Left lobe of liver (tissue), 2 donors: ENCODE data around the gene IL20. TPM values are rescaled to one million over a fixed set of nuclear protein-coding genes. Genes with fewer than 3 reads are reported as not detected.
A peak's percentile ranks its signal among the peaks of the same experiment; 100 is the strongest.

ENCODE experiments used
- ATAC-seq: fragments of 200-7000 bp; cut with Tn5 transposase; one replicate; pipeline ENCODE4 v1.9.1; 2020; ENCODE audit warnings: mild to moderate bottlenecking, moderate library complexity
- DNase-seq: peaks from one replicate; pipeline ENCODE4 v3.0.0-alpha.2; 2020; ENCODE audit warnings: low spot score
- total RNA-seq: library from RNA; stranded (reverse); gene quantifications from one replicate; pipeline ENCODE4 v1.2.1, GENCODE V29; 2021
- donor health status: DM: no; HTN: no; CAD: no; lungs with moderate emphysema.
- donor health status: DM: no; HTN: yes; CAD: no.

IL20 gene
- not detected for total RNA-seq

- ATAC-seq (peak; percentile 100), DNase-seq (peak; percentile 94)
Measured at GRCh38 chr1:206864939-206865671, at the start of gene IL20. Gene IL20 (plus strand): TSS chr1:206865623. CDS start chr1:206865853, 230 bp downstream.

GRCh38 chr1:206816390-206817287 lies 48.8 kb upstream of the IL20 start:
- ATAC-seq, result no peak
- DNase-seq, result no peak

- DNase-seq (no peak), ATAC-seq (no peak)
Measured at GRCh38 chr1:206821493-206821892, 43.9 kb upstream of the IL20 start.

GRCh38 chr1:206823727-206824126 lies 41.7 kb upstream of the IL20 start:
- ATAC-seq, result no peak
- DNase-seq, result no peak

- no peak for ATAC-seq
- DNase-seq, result no peak
Measured at GRCh38 chr1:206824331-206824730, 41.1 kb upstream of the IL20 start.

GRCh38 chr1:206826394-206826793 lies 39.0 kb upstream of the IL20 start:
- ATAC-seq (no peak), DNase-seq (no peak)

- no peak for DNase-seq
- ATAC-seq, result no peak
Measured at GRCh38 chr1:206828061-206828460, 37.4 kb upstream of the IL20 start.

- ATAC-seq, result no peak
Measured at GRCh38 chr1:206828765-206829164, 36.7 kb upstream of the IL20 start.

GRCh38 chr1:206829282-206829681 lies 36.1 kb upstream of the IL20 start:
- DNase-seq (no peak), ATAC-seq (no peak)

More at GRCh38 chr1:206828765-206829164, 36.7 kb upstream of the IL20 start:
- no peak for DNase-seq

GRCh38 chr1:206829875-206830274 lies 35.5 kb upstream of the IL20 start:
- DNase-seq, result no peak
- no peak for ATAC-seq

- DNase-seq (no peak), ATAC-seq (no peak)
Measured at GRCh38 chr1:206831650-206832049, 33.8 kb upstream of the IL20 start.

- ATAC-seq (no peak), DNase-seq (no peak)
Measured at GRCh38 chr1:206832352-206832880, 33.0 kb upstream of the IL20 start.

GRCh38 chr1:206833106-206833680 lies 32.2 kb upstream of the IL20 start:
- DNase-seq (no peak), ATAC-seq (no peak)

- DNase-seq, result no peak
- ATAC-seq, result no peak
Measured at GRCh38 chr1:206833801-206834200, 31.6 kb upstream of the IL20 start.

GRCh38 chr1:206834217-206834616 lies 31.2 kb upstream of the IL20 start:
- ATAC-seq (no peak), DNase-seq (no peak)

- no peak for DNase-seq
- ATAC-seq, result no peak
Measured at GRCh38 chr1:206834711-206835110, 30.7 kb upstream of the IL20 start.

- no peak for ATAC-seq
- no peak for DNase-seq
Measured at GRCh38 chr1:206835186-206835585, 30.2 kb upstream of the IL20 start.

GRCh38 chr1:206836111-206836510 lies 29.3 kb upstream of the IL20 start:
- no peak for DNase-seq
- ATAC-seq, result no peak

- DNase-seq, result no peak
- no peak for ATAC-seq
Measured at GRCh38 chr1:206839006-206839560, 26.3 kb upstream of the IL20 start.

GRCh38 chr1:206839857-206840256 lies 25.6 kb upstream of the IL20 start:
- DNase-seq, result no peak

More at GRCh38 chr1:206839857-206840256, 25.6 kb upstream of the IL20 start:
- ATAC-seq, result peak; percentile 31
